ENCODE measurements around the gene FRZB.
"Not testable (repeated sequence)": the region's sequence is repeated elsewhere in the genome, so short reads cannot be mapped to it uniquely, and the experiment has no call there.

FRZB gene, protein sequence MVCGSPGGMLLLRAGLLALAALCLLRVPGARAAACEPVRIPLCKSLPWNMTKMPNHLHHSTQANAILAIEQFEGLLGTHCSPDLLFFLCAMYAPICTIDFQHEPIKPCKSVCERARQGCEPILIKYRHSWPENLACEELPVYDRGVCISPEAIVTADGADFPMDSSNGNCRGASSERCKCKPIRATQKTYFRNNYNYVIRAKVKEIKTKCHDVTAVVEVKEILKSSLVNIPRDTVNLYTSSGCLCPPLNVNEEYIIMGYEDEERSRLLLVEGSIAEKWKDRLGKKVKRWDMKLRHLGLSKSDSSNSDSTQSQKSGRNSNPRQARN

DNA sequence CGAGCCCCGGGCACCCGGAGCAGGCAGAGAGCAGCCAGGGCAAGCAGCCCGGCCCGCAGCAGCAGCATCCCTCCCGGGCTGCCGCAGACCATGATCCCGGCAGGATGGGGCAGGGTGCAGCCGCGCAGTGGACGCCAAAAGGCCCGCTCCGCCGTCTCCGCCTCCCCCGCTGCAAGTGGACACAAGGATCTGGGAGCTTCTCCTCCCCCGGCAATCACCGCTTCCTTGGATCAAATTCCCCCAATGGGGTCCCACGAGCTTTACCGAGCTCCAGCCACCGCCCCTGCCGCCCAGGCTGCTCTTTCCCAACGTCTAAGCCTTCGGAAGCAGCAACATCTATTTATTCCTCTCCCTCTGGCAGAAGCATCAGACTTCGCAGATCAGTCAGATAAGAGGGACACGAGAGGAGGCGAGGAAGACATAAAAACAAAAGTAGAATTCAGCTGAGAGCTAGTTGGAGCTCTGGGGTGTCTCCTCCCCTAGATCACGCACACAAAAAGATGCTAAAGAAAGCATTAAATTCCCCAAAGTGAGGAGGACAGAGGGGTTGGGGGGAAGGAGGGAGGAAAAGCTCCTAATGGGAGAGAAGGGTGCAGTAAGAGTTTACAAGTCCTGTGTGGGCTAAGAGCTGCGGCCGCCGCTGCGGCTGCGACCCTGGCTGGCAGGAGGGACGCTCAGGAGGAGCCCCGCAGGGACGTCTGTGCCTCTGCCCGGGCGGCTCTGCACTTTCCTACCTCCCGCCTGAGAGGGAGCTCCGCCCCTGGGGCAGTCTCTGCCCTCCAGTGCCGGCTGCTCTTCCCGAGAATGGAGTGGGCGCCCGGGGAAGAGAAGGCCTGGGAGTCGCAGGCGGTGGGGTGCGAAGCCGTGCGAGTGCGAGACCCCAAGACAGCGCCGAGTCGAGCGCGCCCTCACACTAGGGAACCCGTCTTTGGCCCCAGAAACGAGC is at the start of gene FRZB:
Gene FRZB (minus strand): TSS at position 177 of the 946 bp plus-strand sequence. CDS start 85 bp downstream, at position 92.
- DNase-seq: peak in 19 of 51 donors; percentile 2 to 31 (median 10)

DNA sequence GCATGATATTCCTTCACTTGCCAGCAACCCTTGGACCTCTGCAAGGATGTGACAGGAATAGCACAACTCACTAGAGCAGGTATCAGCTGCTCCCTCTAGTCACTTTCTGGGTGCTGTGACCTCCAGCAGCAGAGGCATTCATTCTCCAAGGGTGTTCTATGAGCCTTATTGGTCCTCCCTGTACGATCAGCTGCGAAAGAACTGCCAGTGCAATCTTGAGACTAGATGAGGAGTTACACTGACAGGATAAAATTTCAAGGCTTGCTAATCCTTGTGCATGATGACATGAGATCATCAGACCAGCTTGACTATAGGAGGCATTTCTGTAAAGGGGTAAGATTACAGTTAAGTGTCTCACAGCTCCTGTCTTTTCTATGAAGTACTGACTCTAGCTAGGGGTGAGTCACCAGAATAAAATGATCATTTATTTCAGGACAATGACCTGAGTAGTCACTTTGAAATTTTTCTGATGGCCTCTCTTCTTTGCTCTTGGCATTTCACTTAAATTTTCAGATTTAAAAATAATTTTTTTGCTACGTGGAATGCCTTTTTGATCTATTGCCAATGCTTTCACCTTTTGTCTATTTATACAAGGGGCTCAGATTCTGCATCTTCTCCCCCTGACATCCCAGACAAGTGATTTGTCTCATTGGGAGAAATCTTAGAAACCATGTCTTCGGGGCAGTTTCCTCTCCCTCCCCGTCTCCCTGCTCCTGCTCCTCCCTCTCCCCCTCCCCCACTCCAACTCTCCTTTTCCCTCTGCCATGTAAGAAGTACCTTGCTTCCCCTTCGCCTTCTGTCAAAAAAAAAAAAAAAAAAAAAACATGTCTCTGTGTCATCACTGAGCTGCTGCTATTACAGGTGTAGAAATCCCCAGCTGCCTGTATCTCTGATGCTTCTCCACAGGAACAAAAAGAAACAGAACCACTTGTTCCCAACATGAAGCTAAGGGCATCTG is 49.2 kb upstream of the FRZB start:
- peak in 1 of 51 donors; percentile 4 for DNase-seq

DNA sequence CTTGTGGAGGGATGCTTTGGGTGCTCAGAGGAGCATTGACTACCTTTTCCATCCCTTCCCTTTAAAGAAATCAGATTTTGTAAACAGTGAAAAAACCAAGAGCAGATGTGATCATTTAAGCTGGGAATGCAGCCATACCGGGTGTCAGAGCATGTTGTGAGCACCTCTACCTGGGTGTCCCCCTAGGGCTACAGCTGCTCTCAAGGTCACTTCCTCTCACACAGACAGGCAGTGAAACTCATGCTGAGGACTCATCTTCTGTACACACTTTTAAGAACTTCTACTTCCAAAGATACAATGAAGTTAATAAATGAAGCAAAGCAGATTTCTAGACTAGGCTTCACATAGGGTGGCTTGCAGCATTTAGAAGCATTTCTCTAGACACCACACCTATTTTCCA is 48.4 kb upstream of the FRZB start:
- no peak for DNase-seq

DNA sequence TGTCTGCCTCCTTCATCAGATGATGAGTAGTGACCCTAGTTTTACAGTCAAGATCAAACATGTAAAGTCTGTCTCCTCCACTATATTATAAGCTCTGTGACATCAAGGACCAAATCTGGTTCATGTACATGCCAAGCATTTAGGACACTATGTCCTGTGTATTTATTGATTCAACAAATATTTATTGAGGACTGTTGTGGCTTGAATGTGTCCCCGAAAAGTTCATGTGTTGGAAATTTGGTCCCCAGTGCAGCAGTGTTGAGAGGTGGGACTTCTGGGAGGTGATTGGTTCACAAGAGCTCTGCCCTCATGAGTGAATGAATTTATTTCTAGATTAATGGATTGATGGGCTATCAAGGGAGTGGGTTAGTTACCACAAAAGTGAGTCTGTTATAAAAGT is 46.6 kb upstream of the FRZB start:
- no peak for DNase-seq

DNA sequence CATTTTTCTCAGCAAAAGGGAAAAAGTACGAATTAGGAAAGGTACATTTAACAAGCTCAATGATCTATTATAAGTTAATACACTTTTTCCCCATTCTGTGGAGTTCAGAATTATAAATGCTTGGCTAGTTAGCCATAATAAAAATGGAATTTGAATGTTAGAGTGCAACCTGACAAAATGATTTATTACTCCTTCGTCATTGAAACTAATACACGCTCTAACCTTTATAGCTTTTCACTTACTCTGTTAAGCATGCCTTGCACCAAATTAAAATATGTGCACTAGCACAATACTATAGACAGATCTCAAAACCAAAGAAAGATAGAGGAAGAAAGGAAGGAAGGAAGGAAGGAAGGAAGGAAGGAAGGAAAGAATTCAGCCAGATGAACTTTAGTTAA is 46.1 kb upstream of the FRZB start:
- no peak for DNase-seq

DNA sequence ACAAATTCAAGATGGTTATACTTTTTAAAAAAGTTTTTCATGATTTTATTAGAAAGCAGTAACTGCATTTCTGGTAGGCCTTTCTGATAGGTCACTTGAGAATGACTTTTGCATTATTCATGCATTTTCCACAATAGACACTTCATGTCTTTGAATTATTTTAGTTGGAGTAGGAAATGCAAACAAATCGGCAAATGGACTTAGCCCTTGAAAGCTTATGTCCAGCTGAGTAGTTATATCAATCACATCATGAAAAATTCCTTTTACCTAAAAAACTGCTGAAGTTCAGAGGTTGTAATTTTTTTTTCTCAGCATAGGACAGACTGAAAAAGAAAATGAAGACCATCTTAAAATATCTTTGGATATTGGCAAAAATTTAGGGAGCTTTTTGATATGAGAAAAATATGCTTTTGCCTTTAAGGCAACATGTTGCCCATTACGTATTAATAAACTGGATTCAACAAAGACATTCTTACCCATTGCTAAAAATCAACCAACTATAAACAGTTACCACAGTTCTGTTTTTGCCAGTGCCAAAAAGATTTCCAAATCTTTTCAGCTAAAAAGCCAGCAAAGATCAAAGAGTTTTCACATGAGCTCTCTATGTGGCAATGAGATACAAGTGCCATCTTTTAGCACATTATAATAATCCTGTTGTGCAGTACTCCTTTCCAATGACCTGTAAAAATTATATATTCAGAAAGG is 45.5 kb upstream of the FRZB start:
- DNase-seq: no peak

DNA sequence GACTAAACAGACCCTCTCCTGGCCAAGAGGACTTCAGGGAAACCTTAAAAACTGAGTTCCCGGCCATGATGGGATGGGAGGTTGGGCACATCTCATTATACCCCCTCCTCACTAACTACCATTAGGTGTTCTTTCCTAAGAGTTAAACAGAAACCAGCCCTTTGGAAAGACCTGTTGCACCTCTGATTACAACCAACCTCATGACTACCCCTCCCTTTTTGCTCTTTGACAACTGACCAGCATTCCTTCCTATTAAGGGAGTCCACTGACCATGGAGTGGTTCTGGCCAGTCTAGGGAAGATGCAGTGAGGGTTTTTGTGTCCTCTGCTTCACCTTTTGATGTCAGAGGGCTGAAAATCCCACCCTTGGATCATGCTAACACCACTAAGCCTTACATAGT is 44.5 kb upstream of the FRZB start:
- no peak for DNase-seq

DNA sequence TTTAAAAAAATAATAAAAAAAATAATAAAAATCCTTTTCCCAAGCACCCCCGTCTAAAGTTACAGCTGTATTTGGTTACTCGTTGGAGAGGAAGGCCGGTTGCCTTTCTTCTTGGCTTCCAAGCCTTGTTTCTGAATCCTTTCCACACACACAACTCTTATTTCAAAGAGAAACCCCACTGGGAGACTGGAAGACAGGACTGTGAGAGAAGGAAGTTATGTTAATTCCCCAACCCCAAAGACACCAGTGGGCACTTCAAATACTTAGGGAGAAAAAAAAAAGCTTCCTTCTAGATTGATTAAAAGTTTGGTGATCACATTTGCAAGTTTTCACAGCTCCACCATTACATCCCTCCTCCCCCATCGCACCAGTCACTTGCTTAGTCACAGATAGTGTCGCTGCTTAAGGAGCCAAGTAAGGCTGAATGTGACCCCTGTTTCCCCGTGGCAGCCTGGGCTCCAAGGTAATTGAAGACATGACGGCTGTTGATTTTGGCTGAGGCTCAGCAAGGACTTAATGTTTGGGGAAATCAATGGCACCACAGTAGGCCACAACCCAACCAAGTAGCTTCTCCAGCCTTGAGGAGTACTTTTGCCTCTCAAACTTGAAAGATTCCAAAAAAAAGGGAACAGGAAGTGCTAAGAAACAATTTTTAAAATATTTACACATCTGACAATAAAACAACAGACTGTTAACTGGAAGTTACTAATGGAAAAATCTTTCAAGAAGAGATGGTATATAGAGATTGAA is 40.8 kb upstream of the FRZB start:
- no peak for DNase-seq

DNA sequence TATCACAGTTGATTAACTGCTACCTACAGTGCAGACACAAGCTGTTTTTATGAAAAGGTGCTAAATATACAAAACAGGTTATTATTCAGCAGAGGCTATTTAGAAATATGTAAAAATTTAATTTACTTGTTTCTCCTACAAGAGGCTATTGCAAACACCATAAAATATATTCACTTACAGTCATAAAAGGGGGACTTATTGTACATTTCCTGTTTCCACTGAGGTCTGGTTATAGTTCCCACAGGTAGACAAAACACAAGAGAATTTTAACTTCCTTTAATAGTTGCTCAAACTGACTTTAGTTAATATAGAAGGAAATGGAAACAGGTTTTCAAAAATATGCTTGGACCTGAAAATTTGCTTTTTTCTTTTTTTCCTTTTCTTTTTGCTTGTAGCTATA is 40.0 kb upstream of the FRZB start:
- no peak for DNase-seq

DNA sequence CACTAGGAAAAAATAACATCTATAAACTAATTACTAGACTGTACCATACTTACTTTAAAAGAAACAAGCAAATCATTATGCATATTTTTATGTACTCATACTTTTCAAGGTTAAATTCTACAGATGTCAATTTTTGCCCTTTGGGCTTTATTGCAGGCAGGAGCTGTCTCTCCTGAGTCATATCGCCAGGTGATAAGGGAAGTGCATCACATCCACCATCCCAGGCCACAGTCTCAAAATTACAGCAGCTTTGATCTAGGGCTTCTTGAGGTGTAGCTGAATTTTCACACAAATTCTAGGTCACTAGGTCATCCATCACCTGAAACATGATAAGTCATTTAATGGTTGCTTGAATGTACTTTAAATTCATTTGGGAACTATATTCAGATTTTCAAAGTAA is 38.4 kb upstream of the FRZB start:
- no peak for DNase-seq

DNA sequence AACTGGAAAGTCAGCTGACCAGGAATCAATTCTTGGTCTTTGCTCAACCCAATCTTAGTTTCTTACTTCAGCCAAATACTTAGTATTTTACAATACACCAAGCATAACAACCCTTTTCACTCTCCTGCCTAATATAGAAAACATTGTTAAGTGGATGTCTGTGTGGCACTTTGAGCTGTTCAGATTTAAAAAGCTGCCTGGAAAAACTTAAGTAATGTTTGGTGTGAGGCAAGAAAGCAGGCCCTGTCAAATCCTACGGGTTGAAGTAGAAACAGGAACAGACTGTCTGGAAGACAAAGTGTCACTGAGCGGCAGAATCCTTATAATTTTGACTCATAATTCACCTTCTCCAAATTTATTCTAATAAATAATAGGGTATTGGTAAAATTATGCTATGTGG is 37.1 kb upstream of the FRZB start:
- DNase-seq: no peak

DNA sequence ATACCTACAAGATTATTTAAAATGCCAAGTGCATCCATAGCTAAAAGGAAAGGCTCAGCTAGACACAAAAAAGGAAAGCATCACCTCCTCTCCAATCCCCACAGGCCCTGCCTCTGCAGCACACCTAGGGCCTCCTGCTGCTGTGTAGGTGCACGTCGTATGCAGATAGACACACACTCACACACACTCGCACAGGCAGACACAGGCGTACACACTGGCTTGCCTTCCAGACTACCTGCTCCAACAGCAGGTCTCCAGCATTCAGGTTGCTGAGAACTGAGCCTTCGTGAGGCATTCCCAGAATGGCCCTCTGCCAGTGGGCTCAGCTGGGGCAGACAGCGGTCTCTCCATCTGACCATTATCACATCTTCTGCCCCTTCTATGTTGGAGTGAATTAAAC is 35.3 kb upstream of the FRZB start:
- DNase-seq: peak in 1 of 51 donors; percentile 4

DNA sequence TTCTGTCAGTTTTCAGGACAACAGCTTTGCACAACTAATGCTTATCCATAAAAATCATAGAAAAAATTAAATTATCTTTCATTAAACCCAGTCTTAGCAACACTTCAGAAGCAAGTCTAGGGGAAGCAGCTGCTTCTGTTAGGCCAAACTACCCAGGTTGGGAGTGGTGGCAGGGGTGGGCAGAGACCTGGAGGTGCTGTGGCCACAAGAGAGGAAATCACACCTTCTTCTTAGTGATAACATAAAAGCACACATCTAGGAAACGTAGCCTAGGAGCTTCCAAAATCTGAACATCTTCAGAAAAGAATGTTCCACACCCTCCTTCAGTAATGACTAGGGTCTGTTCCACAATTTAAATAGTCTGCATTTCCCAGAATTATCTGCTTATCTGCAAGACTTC is 32.3 kb upstream of the FRZB start:
- no peak for DNase-seq

DNA sequence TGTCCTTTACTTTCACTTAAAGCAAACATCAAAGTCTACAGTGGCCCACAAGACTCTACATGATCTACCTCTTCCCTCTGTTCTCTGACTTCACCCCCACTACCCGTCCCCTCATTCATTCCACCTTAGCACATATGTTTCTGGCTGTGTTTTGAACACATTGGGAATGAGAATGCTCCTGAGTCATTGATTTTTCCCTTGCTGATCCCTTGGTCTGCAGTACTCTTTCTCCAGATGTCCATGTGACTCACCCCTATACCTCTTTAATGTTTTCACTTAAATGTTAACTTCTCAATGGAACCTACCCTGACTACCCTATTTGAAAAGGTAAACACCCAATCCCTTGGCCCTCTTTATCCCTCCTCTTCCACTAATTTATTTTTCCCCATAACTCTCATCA is 30.7 kb upstream of the FRZB start:
- no peak for DNase-seq

DNA sequence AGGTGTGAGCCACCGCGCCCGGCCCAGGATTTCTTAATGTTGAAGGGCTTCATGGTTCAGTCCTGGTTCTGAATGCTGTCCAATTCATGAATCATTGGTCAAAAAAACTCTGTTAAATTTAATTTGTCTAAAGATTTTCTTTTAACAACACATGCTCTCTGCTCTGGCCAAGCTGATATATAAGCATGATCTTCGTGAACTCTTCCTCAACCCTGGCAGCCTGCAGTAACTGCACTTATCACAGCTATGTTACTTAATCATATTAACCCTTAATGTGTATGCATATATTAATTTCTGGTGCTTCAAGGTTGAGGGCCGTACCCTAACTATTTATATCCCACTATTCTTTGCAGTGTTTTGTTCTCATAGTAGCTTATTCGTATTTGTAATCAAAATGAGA is 29.4 kb upstream of the FRZB start:
- no peak for DNase-seq

DNA sequence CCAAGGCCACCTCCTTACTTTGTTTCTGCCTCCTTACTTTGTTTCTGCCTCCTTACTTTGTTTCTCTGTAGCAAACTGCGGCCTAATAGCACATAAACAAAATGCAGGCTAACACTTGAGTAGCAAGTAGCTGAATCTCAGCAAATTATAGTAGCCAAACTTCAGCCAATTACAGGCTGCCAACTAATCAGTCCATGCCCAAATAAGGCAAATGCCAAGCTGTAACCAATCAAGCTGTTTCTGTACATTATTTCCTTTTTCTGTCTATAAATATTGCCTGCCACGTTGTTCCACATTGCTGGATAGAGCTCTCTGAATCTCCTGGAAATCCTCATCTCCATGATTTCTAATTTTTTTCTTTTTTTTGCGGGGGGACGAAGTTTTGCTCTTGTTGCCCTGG is 28.7 kb upstream of the FRZB start:
- no peak for DNase-seq

DNA sequence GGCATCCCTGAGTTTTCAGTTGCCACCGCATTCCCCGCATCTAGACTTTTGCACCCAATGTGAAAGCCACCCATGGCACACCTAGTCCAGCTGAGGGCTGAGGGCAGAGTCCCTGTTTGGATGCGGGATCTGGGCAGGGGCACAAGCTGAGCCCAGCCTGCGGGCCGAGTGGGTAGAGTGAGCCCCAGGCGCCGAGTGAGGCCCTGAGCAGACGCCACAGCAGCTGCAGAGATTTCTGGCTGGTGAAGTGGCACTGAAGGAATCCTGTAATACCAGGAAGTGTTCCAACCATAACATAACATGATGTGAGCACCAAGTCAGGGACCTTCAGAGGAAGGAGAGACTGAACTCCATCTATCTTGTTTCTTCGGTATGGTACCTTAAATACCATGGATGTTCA is 27.7 kb upstream of the FRZB start:
- no peak for DNase-seq

DNA sequence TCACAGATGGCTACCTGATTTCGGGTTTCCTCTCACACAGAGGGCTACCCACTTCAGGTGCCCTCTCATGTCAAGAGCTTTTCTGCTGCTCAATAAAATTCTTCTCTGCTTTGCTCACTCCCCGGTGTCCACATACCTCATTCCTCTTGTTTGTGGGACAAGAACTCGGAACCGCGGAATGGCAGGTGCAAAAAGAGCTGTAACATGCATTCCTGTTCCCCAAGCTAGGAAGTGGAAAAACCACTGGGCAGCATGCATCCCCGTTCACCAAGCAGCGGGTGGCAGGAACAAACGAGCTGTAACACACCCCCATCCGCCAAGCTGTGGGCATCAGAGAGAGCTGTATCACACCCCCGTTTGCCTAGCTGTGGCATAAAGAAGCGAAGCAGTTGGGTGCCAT is 27.2 kb upstream of the FRZB start:
- DNase-seq: no peak

DNA sequence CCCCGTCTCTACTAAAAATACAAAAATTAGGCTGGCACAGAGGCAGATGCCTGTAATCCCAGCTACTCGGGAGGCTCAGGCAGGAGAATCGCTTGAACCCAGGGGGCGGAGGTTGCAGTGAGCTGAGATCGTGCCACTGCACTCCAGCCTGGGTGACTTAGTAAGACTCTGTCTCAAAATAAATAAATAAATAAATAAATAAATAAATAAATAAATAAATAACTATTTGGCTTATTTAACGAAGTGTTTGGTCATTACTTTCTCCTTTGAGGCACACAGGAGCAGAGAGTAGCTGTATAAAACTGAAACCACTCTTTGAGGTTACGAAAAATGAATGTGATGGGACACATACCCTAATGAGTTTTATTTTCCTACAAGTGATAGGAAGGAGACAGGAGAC is 26.6 kb upstream of the FRZB start:
- DNase-seq: not testable (repeated sequence)

DNA sequence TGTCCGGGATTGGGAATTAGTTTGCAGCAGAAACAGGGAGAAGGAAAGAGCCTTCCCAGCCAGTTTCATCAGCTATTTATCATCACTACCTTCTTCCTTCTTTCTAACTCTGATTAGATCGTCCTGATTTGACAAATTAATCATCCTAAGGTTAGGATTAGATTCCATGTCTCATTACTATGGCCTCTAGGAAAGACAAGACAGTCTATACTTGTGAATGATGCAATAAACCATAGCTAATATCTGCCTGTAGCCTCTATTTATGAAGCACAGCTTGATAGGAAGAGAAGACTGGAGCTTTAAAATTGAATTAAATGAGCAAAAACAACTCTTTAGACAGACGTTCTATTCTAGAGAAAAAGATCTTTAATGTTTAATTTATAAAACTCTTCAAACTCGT is 25.2 kb upstream of the FRZB start:
- DNase-seq: no peak

Data from hypothalamus (tissue), 51 donors.